Skeletal muscle satellite cell (primary cell): ENCODE data around the gene E2F3. TPM values are rescaled to one million over a fixed set of nuclear protein-coding genes. Genes with fewer than 3 reads are reported as not detected.

ENCODE experiments used
- H3K27me3 ChIP-seq: 2 replicates; pipeline ENCODE4 v1.7.0; 2013; ENCODE audit warnings: low read length; ENCODE audit not compliant: control insufficient read depth, insufficient read depth
- H3K36me3 ChIP-seq: 2 replicates; pipeline ENCODE4 v1.7.0; 2013; ENCODE audit warnings: mild to moderate bottlenecking, control low read depth, low read length; ENCODE audit not compliant: insufficient read depth
- H3K4me1 ChIP-seq: 2 replicates; pipeline ENCODE4 v1.7.0; 2013; ENCODE audit warnings: low read length; ENCODE audit not compliant: control insufficient read depth, insufficient read depth
- H3K4me2 ChIP-seq: 2 replicates; pipeline ENCODE4 v1.7.0; 2013; ENCODE audit warnings: mild to moderate bottlenecking, low read length
- H3K4me3 ChIP-seq: 2 replicates; pipeline ENCODE4 v1.7.0; 2013; ENCODE audit warnings: low read length
- H3K9ac ChIP-seq: 2 replicates; pipeline ENCODE4 v1.7.0; 2013; ENCODE audit warnings: mild to moderate bottlenecking, low read depth, low read length, moderate library complexity
- H3K9me3 ChIP-seq: replicated peaks from 2 replicates; pipeline ENCODE4 v1.7.0; 2013; ENCODE audit warnings: mild to moderate bottlenecking, control low read depth, low read length
- total RNA-seq: library from RNA; depleted of rRNA; stranded (reverse); fragments of >200 nt; gene quantifications from 2 replicates; pipeline ENCODE4 v1.2.3, GENCODE V29; 2012; rRNA removed

E2F3 gene
- total RNA-seq, result 5.5 and 5.8 TPM in 2 replicates

GRCh38 chr6:20401205-20402091 lies at the start of gene E2F3:
E2F3 (plus strand) TSS chr6:20401879; CDS start chr6:20402233, 354 bp downstream.
- no peaks in the 10 kb centered on the region for H3K4me1 ChIP-seq
- H3K27me3 ChIP-seq, result no peaks in the 10 kb centered on the region
- H3K4me3 ChIP-seq, result peak within 1 kb of the TSS; percentile 75

GRCh38 chr6:20352346-20352745 lies 49.3 kb upstream of the E2F3 start:
- H3K9ac ChIP-seq, result no peak overlapping the region
- H3K4me3 ChIP-seq, result no peak overlapping the region
- H3K4me2 ChIP-seq, result no peak overlapping the region
- no peaks in the 10 kb centered on the region for H3K4me1 ChIP-seq
- H3K9me3 ChIP-seq, result no peaks in the 10 kb centered on the region
- no peaks in the 10 kb centered on the region for H3K36me3 ChIP-seq
- H3K27me3 ChIP-seq, result no peaks in the 10 kb centered on the region

More at GRCh38 chr6:20401205-20402091, at the start of gene E2F3:
- H3K9ac ChIP-seq, result peak within 1 kb of the TSS; percentile 92
- H3K36me3 ChIP-seq, result peaks cover 8% of the 10 kb centered on the region
- peak within 1 kb of the TSS; percentile 83 for H3K4me2 ChIP-seq
- H3K9me3 ChIP-seq, result no peaks in the 10 kb centered on the region

DNA sequence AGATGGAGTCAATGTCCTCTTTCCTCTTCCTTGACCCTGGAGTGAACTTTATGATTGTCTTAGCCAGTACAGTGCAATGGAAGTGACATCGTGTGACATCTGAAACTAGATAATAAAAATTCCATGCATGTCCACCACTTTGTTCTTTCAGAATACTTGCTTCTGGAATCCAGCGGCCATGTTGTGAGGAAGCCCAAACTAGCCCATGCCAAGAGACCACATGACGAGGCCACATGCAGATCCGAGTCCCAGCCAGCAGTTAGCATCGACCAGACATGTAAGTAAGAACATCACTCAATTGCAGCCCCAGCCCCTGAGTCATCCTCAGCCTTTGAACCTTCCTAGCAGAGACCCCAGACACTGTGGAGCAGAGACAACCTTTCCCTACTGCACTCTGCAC lies 48.5 kb upstream of the E2F3 start:
- Histone ChIP-seq H3K9me3 (no peaks in the 10 kb centered on the region), H3K36me3 (no peaks in the 10 kb centered on the region), H3K4me3 (no peak overlapping the region), H3K4me1 (no peaks in the 10 kb centered on the region), H3K4me2 (no peak overlapping the region), H3K27me3 (no peaks in the 10 kb centered on the region), H3K9ac (no peak overlapping the region)

GRCh38 chr6:20354366-20354765 lies 47.3 kb upstream of the E2F3 start:
- no peaks in the 10 kb centered on the region for H3K4me1 ChIP-seq
- H3K36me3 ChIP-seq, result no peaks in the 10 kb centered on the region
- H3K9me3 ChIP-seq, result no peaks in the 10 kb centered on the region
- no peak overlapping the region for H3K9ac ChIP-seq
- H3K27me3 ChIP-seq, result no peaks in the 10 kb centered on the region
- H3K4me3 ChIP-seq, result no peak overlapping the region
- no peak overlapping the region for H3K4me2 ChIP-seq

DNA sequence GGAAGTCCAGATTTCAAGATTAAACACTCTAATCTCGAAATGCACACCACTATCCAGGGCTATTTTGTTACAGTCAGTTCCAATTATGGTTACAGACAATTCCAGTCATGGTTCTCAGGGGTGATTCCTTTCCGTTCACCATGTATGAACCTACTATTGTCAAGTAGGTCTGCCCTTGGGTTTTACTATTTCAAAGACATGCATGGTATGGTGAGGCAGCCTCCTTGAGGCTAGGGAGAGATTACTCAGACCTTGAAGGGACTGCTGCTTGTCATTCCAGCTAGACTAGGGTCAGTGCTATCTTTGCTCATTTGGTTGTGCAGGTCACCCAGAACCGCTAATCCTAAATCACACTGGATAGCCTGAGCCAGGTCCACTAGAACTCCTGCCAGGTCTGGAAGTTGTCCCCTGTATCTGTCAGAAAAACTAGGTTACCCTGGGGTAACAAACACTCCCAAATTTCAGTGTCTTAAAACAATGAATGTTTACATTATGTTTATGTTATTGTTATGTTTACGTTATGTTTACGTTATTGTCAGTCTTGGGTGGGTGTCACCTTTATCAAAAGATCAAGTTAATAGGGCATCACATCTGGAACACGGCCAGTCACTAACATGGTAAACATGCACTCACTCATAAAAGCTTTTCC lies 41.1 kb upstream of the E2F3 start:
- H3K36me3 ChIP-seq, result no peaks in the 10 kb centered on the region
- no peaks in the 10 kb centered on the region for H3K9me3 ChIP-seq
- no peak overlapping the region for H3K4me2 ChIP-seq
- H3K4me3 ChIP-seq, result no peak overlapping the region
- H3K4me1 ChIP-seq, result no peaks in the 10 kb centered on the region
- no peak overlapping the region for H3K9ac ChIP-seq
- H3K27me3 ChIP-seq, result no peaks in the 10 kb centered on the region

- no peak overlapping the region for H3K9ac ChIP-seq
- peaks cover 7% of the 10 kb centered on the region for H3K27me3 ChIP-seq
- H3K4me3 ChIP-seq, result no peak overlapping the region
Observed at GRCh38 chr6:20362623-20363022, 39.1 kb upstream of the E2F3 start.

GRCh38 chr6:20364327-20364726 lies 37.4 kb upstream of the E2F3 start:
- no peaks in the 10 kb centered on the region for H3K36me3 ChIP-seq
- H3K4me1 ChIP-seq, result no peaks in the 10 kb centered on the region
- no peak overlapping the region for H3K9ac ChIP-seq
- no peaks in the 10 kb centered on the region for H3K9me3 ChIP-seq
- H3K27me3 ChIP-seq, result peaks cover 7% of the 10 kb centered on the region
- H3K4me2 ChIP-seq, result no peak overlapping the region
- H3K4me3 ChIP-seq, result no peak overlapping the region

More at GRCh38 chr6:20362623-20363022, 39.1 kb upstream of the E2F3 start:
- Histone ChIP-seq H3K9me3 (no peaks in the 10 kb centered on the region), H3K36me3 (no peaks in the 10 kb centered on the region), H3K4me2 (no peak overlapping the region), H3K4me1 (no peaks in the 10 kb centered on the region)

DNA sequence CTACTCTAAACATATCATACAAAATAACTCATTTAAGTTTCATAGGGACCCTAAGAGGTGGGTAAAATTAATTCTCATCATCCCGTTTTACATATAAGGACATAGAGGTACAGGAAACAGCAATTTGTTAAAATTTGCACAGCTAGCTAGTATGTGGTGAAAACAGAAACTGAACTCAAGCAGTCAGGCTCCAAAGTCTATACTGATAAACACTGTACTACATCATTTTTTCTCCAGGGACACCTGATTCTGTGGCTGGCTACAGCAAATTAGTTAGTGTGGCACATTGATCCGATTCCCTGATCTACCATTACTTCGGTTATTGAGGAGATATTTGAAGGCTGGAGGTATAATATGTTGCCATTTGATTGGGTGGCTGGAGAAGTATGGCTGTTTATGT lies 36.2 kb upstream of the E2F3 start:
- Histone ChIP-seq H3K36me3 (no peaks in the 10 kb centered on the region), H3K9me3 (no peaks in the 10 kb centered on the region), H3K4me2 (no peak overlapping the region), H3K27me3 (peaks cover 8% of the 10 kb centered on the region), H3K4me3 (no peak overlapping the region), H3K9ac (no peak overlapping the region), H3K4me1 (no peaks in the 10 kb centered on the region)

DNA sequence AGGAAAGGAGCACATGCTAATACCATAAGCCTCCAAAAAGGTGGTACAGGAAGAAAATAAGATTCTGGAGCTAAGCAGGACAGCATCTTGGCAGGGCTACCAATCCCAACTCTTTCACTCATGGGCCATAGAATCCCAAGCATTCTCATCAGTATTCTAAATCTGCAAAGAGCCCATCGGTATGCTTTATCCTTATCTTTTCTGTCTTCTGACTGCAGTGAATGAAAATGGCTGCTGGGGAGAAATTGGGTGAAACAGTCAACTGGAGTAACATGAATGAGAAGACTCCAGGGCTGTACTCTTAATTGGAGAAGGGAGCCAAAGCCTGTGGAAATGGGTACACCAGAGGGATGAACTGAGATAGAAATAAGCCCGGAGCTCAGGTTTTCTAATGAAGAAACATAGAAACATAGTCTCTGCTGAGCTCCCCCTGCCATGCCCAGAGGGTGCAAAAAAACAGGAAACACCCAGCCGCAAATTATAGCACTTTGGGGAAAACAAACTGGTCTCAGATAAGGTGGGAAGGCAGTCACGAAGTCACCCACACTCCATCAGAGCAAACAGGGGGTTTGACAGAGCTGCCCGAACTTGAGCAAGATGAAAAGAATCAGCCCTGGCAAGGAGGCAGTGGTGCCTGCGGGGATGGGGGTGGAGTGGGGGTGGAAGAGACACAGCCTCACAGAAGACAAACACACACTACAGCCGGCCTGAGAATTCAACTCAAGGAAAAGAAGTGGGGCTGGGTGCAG lies 35.4 kb upstream of the E2F3 start:
- no peaks in the 10 kb centered on the region for H3K4me1 ChIP-seq
- no peak overlapping the region for H3K4me3 ChIP-seq
- H3K36me3 ChIP-seq, result no peaks in the 10 kb centered on the region
- peaks cover 10% of the 10 kb centered on the region for H3K27me3 ChIP-seq
- H3K4me2 ChIP-seq, result no peak overlapping the region
- H3K9ac ChIP-seq, result no peak overlapping the region
- no peaks in the 10 kb centered on the region for H3K9me3 ChIP-seq

GRCh38 chr6:20367743-20368485 lies 33.8 kb upstream of the E2F3 start:
- H3K4me1 ChIP-seq, result no peaks in the 10 kb centered on the region
- H3K27me3 ChIP-seq, result peaks cover 10% of the 10 kb centered on the region
- no peaks in the 10 kb centered on the region for H3K36me3 ChIP-seq
- no peak overlapping the region for H3K4me2 ChIP-seq
- no peak overlapping the region for H3K9ac ChIP-seq
- H3K9me3 ChIP-seq, result no peaks in the 10 kb centered on the region
- no peak overlapping the region for H3K4me3 ChIP-seq

DNA sequence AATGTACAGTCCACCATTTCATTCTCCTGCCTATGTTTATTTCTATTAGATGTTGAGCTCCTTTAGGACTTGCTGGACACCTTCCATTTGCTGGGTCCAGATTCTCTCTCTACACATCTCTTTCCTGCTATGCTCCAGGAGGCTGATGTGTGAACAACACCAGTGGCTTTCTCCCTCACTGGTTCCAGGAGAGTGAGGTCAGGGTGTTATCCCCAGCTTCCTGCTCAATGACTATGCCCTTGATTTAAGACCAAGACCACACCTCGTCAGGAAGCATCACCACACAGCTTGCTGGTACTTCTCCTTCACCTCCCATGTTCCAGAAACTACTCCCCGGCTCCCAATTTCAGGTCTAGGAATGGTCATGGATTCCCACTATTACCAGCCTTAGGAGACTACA lies 31.3 kb upstream of the E2F3 start:
- Histone ChIP-seq H3K4me2 (no peak overlapping the region), H3K36me3 (no peaks in the 10 kb centered on the region), H3K9ac (no peak overlapping the region), H3K9me3 (no peaks in the 10 kb centered on the region), H3K27me3 (peaks cover 10% of the 10 kb centered on the region), H3K4me3 (no peak overlapping the region), H3K4me1 (no peaks in the 10 kb centered on the region)
